Measurements from ENCODE around the gene CPSF6. TPM values are rescaled to one million over a fixed set of nuclear protein-coding genes. Genes with fewer than 3 reads are reported as not detected.

The CPSF6 gene
- total and polyA plus RNA-seq, 2 of the 8 experiments (the other 6 are each of a cell fraction or from before 2014, with no cell fraction given) = 92.7 to 167 TPM

- DNase-seq (ENCODE audit: low read depth in 1 of 2, low spot score in 2 of 2) (no peak), FAIRE-seq (no peak)
- TF ChIP-seq USF2 (IDR thresholded peaks at IDR 0.05; ENCODE audit: low read length) = no peak
- TF ChIP-seq EP300 (IDR thresholded peaks at IDR 0.05; ENCODE audit: borderline replicate concordance in 1 of 2, low read depth in 2 of 2, low read length in 2 of 2) = no peak
- Histone ChIP-seq H2BK12ac (ENCODE audit: low read depth, low read length) (no peak overlapping the region), H3K79me2 (ENCODE audit: control insufficient read depth in 1 of 2, insufficient read depth in 2 of 2, low read length in 2 of 2) (no peaks in the 10 kb centered on the region), H3K23ac (ENCODE audit: insufficient read length) (no peak overlapping the region), H3K14ac (ENCODE audit: insufficient read length) (no peak overlapping the region), H3K4me2 (ENCODE audit: insufficient read depth in 1 of 2, low read depth in 2 of 2, low read length in 2 of 2) (no peak overlapping the region), H4K8ac (ENCODE audit: extremely low read depth, insufficient read depth, low read length) (no peak overlapping the region), H2BK15ac (ENCODE audit: low read length) (no peak overlapping the region), H3K23me2 (ENCODE audit: low read depth, low read length) (no peaks in the 10 kb centered on the region), H3K4ac (replicated peaks; ENCODE audit: insufficient read length, low read depth, low read length) (no peak overlapping the region), H3K9ac (replicated peaks in 1 of 4; ENCODE audit: extremely low read depth in 1 of 4, low read depth in 3 of 4, low read length in 3 of 4) (no peak overlapping the region), H3K36me3 (ENCODE audit: control insufficient read depth in 2 of 4, insufficient read depth in 4 of 4, low read length in 3 of 4) (no peaks in the 10 kb centered on the region), H2AFZ (ENCODE audit: low read length) (no peak overlapping the region), H3K56ac (replicated peaks; ENCODE audit: insufficient read length, low read depth, low read length) (no peak overlapping the region), H4K91ac (replicated peaks; ENCODE audit: insufficient read length, low read length) (no peak overlapping the region), H2BK5ac (ENCODE audit: low read depth, low read length) (no peak overlapping the region), H4K5ac (ENCODE audit: insufficient read length, low read depth, low read length) (no peak overlapping the region), H3K27ac (ENCODE audit: low read depth, low read length) (no peak overlapping the region), H4K20me1 (replicated peaks in 1 of 2; ENCODE audit: control insufficient read depth in 1 of 2, insufficient read depth in 2 of 2, low read length in 2 of 2) (no peaks in the 10 kb centered on the region), H3K4me3 (ENCODE audit: extremely low read depth in 1 of 4, insufficient read depth in 2 of 4, low read depth in 3 of 4, low read length in 4 of 4) (no peak overlapping the region), H2BK120ac (replicated peaks; ENCODE audit: low read depth, low read length) (no peak overlapping the region), H3K4me1 (replicated peaks in 1 of 4; ENCODE audit: control insufficient read depth in 3 of 4, insufficient read depth in 4 of 4, low read length in 3 of 4) (peaks cover 0 to 2% (median 0%) of the 10 kb centered on the region in 4 experiments; a peak in 1 of 7 replicates), H3K27me3 (replicated peaks in 1 of 4; ENCODE audit: control insufficient read depth in 3 of 4, extremely low read depth in 1 of 4, insufficient read depth in 3 of 4, low read length in 3 of 4) (no peaks in the 10 kb centered on the region), H3K79me1 (ENCODE audit: low read depth, low read length) (no peaks in the 10 kb centered on the region), H3K18ac (ENCODE audit: extremely low read depth, low read length) (no peak overlapping the region), H2BK20ac (ENCODE audit: low read length) (no peak overlapping the region), H3K9me3 (ENCODE audit: insufficient read depth in 2 of 2, low read depth in 1 of 2, low read length in 1 of 2) (no peaks in the 10 kb centered on the region), H2AK5ac (ENCODE audit: low read depth, low read length) (no peak overlapping the region)
- POLR2A ChIA-PET (ENCODE audit: partially characterized antibody) = interaction anchor here (0.9 to 1.5 kb wide), 2 partner anchors 9 to 11 kb away, joined by 4 to 5 read pairs; no protein-coding TSS in a partner anchor
- CTCF ChIA-PET (ENCODE audit: partially characterized antibody) = interaction anchor here (1.1 to 2.1 kb wide), 4 partner anchors 33 to 283 kb away, joined by 3 to 12 read pairs (median 4); no protein-coding TSS in a partner anchor
- WGBS, 2 experiments (ENCODE audit: extremely low coverage in 1 of 2, insufficient coverage in 1 of 2, insufficient read length in 1 of 2, insufficient replicate concordance in 2 of 2, low coverage in 1 of 2, low lambda C conversion rate in 2 of 2, missing lambda C conversion rate in 1 of 2) = 83% methylated on average over 3 of the region's 3 CpGs; no CpG with 5 or more reads in 1 of the 2 experiments
These were observed 48.2 kb downstream of the CPSF6 start for GRCh38 chr12:69287556-69287955.
